GM23338 (cell line): ENCODE data around the gene UBE2H. TPM values are rescaled to one million over a fixed set of nuclear protein-coding genes. Genes with fewer than 3 reads are reported as not detected.
A peak's percentile ranks its signal among the peaks of the same experiment; 100 is the strongest.

ENCODE experiments used
- ATAC-seq: fragments of 200-7000 bp; cut with Tn5 transposase; 3 replicates; pipeline ENCODE4 v1.9.1; 2020
- DNase-seq: peaks from one replicate; pipeline ENCODE4 v3.0.0-alpha.2; 2015; ENCODE audit warnings: low spot score
- H2AFZ ChIP-seq: fragments of 200-600 bp; sonication (generic); 2 replicates; pipeline ENCODE4 v1.8.0; 2016; ENCODE audit warnings: antibody characterized with exemption, mild to moderate bottlenecking, moderate library complexity
- H3F3A ChIP-seq: fragments of 200-600 bp; sonication (generic); replicated peaks from 2 replicates; pipeline ENCODE4 v1.8.0; 2017; ENCODE audit warnings: antibody characterized with exemption, mixed run types, low read depth
- H3K27ac ChIP-seq: fragments of 200-600 bp; sonication (generic); 2 replicates; pipeline ENCODE4 v1.6.1; 2016; ENCODE audit warnings: low read depth
- H3K27me3 ChIP-seq: fragments of 200-600 bp; sonication (generic); 2 replicates; pipeline ENCODE4 v1.8.0; 2016; ENCODE audit warnings: mild to moderate bottlenecking, mixed run types, moderate library complexity; ENCODE audit not compliant: insufficient read depth
- H3K36me3 ChIP-seq: fragments of 200-600 bp; sonication (generic); 2 replicates; pipeline ENCODE4 v1.8.0; 2016; ENCODE audit warnings: mild to moderate bottlenecking; ENCODE audit not compliant: insufficient read depth
- H3K4me1 ChIP-seq: fragments of 200-600 bp; sonication (generic); 2 replicates; pipeline ENCODE4 v1.8.0; 2016; ENCODE audit warnings: mild to moderate bottlenecking, moderate library complexity; ENCODE audit not compliant: insufficient read depth
- H3K4me2 ChIP-seq: fragments of 200-600 bp; sonication (generic); 2 replicates; pipeline ENCODE4 v1.7.1; 2017; ENCODE audit warnings: mixed run types
- H3K4me3 ChIP-seq: fragments of 200-600 bp; sonication (generic); 2 replicates; pipeline ENCODE4 v1.6.1; 2016; ENCODE audit warnings: mixed run types
- H3K79me2 ChIP-seq: fragments of 200-600 bp; sonication (generic); replicated peaks from 2 replicates; pipeline ENCODE4 v1.8.0; 2017; ENCODE audit warnings: mild to moderate bottlenecking; ENCODE audit not compliant: insufficient read depth
- H3K9me2 ChIP-seq: fragments of 200-600 bp; sonication (generic); 2 replicates; pipeline ENCODE4 v1.8.0; 2017; ENCODE audit not compliant: insufficient read depth
- H4K20me1 ChIP-seq: fragments of 200-600 bp; sonication (generic); replicated peaks from 2 replicates; pipeline ENCODE4 v1.8.0; 2017; ENCODE audit warnings: mild to moderate bottlenecking; ENCODE audit not compliant: insufficient read depth
- H3K27ac Mint-ChIP-seq: 2 replicates; pipeline ENCODE4 v1.8.0; 2020; ENCODE audit warnings: inconsistent platforms, mild to moderate bottlenecking, moderate library complexity, mixed read lengths
- H3K27me3 Mint-ChIP-seq: 3 replicates; pipeline ENCODE4 v1.8.0; 2022; ENCODE audit warnings: low read depth, mild to moderate bottlenecking, moderate library complexity, mixed read lengths, inconsistent platforms; ENCODE audit not compliant: insufficient read depth, poor library complexity
- H3K36me3 Mint-ChIP-seq: 3 replicates; pipeline ENCODE4 v1.8.0; 2021; ENCODE audit warnings: low read depth, mild to moderate bottlenecking, inconsistent platforms, moderate library complexity, mixed read lengths
- H3K4me1 Mint-ChIP-seq: 3 replicates; pipeline ENCODE4 v1.8.0; 2020; ENCODE audit warnings: mild to moderate bottlenecking, inconsistent platforms, mixed read lengths
- H3K4me3 Mint-ChIP-seq: 3 replicates; pipeline ENCODE4 v1.8.0; 2021; ENCODE audit warnings: moderate library complexity, mild to moderate bottlenecking, inconsistent platforms, mixed read lengths
- H3K9me3 Mint-ChIP-seq: 3 replicates; pipeline ENCODE4 v1.8.0; 2020; ENCODE audit warnings: moderate library complexity, mild to moderate bottlenecking, inconsistent platforms, mixed read lengths
- CREB1 ChIP-seq: fragments of 250-450 bp; sonication (Bioruptor Pico); IDR thresholded peaks from 2 replicates; pipeline ENCODE4 v1.5.0; 2020; ENCODE audit warnings: low read depth, mild to moderate bottlenecking, moderate library complexity
- CTCF ChIP-seq, 2 experiments: fragments of 200-600 bp in 1 of 2; sonication (generic) in 1 of 2; conservative IDR thresholded peaks; 2 replicates each; pipeline versions ENCODE4 v1.5.1 to v1.6.1; 2016 to 2017; ENCODE audit warnings: antibody characterized with exemption in 2 of 2, low read depth in 2 of 2, mild to moderate bottlenecking in 2 of 2, moderate library complexity in 1 of 2
- ETS1 ChIP-seq: IDR thresholded peaks from 2 replicates; pipeline ENCODE4 v1.6.1; 2016; ENCODE audit warnings: antibody characterized with exemption
- EZH2 ChIP-seq: fragments of 200-600 bp; sonication (generic); IDR thresholded peaks from one replicate; pipeline ENCODE4 v1.8.0; 2017; ENCODE audit warnings: antibody characterized with exemption, mild to moderate bottlenecking, low read depth; ENCODE audit not compliant: unreplicated experiment
- EZH2phosphoT487 ChIP-seq: fragments of 200-600 bp; sonication (generic); IDR thresholded peaks from one replicate; pipeline ENCODE4 v1.8.1; 2018; ENCODE audit warnings: antibody characterized with exemption; ENCODE audit not compliant: unreplicated experiment
- JUNB ChIP-seq: IDR thresholded peaks from one replicate; pipeline ENCODE4 v1.6.1; 2016; ENCODE audit warnings: antibody characterized with exemption; ENCODE audit not compliant: unreplicated experiment
- NANOG ChIP-seq: IDR thresholded peaks from 2 replicates; pipeline ENCODE4 v1.6.1; 2016; ENCODE audit warnings: antibody characterized with exemption, borderline replicate concordance
- POLR2AphosphoS5 ChIP-seq: IDR thresholded peaks from 2 replicates; pipeline ENCODE4 v1.6.1; 2016; ENCODE audit warnings: antibody characterized with exemption, low read depth
- STAT1 ChIP-seq: IDR thresholded peaks from one replicate; pipeline ENCODE4 v1.6.1; 2016; ENCODE audit warnings: antibody characterized with exemption; ENCODE audit not compliant: unreplicated experiment
- ZNF114 ChIP-seq: fragments of 250-450 bp; sonication (Bioruptor Pico); IDR thresholded peaks from 2 replicates; pipeline ENCODE4 v1.5.0; 2020; ENCODE audit warnings: mild to moderate bottlenecking, moderate library complexity
- ZNF331 ChIP-seq: fragments of 250-450 bp; sonication (Bioruptor Pico); IDR thresholded peaks from 2 replicates; pipeline ENCODE4 v1.5.0; 2020; ENCODE audit warnings: low read depth, mild to moderate bottlenecking, moderate library complexity
- ZNF462 ChIP-seq: fragments of 250-450 bp; sonication (Bioruptor Pico); IDR thresholded peaks from 2 replicates; pipeline ENCODE4 v1.5.0; 2020; ENCODE audit warnings: mild to moderate bottlenecking, moderate library complexity
- polyA plus RNA-seq: library from polyadenylated mRNA; unstranded; fragments of >200 nt; fragmentation: Nextera tagmentation; extraction: Ambion mirVana; gene quantifications from 2 replicates; pipeline ENCODE4 v1.2.1, GENCODE V29; 2016
- total RNA-seq: library from RNA; depleted of rRNA; stranded (reverse); fragments of >200 nt; shearing (Covaris generic); gene quantifications from 2 replicates; pipeline ENCODE4 v1.2.3, GENCODE V29; 2014
- TF ChIP-seq, protein P1 (sequence below): IDR thresholded peaks from one replicate; pipeline ENCODE4 v1.6.1; 2018; ENCODE audit warnings: antibody characterized with exemption; ENCODE audit not compliant: unreplicated experiment

Gene UBE2H
- total and polyA plus RNA-seq, 2 experiments from 2014 or later = 40.8 to 86.5 TPM

DNA sequence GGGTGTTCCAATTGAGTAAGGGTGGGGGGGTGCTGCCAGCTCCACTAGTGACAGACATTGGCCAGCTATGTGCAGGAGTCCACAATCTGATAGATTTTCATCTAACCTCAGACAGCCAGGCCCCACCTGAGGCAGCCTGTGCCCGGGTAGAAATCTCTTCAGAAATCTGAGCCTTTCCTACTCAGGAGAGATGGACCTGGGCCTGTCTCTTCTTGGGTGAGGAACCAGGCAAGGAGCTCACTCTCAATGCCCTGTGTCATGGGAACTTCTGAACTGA lies 86.9 kb downstream of the UBE2H start:
- no peaks in the 10 kb centered on the region for H3F3A ChIP-seq
- TF ChIP-seq ZNF114 (CRISPR knock-in tag) (no peak), ETS1 (no peak), CREB1 (CRISPR knock-in tag) (no peak), JUNB (no peak), EZH2phosphoT487 (no peak), NANOG (no peak), ZNF462 (no peak), EZH2 (no peak), ZNF331 (CRISPR knock-in tag) (no peak), POLR2AphosphoS5 (no peak), STAT1 (no peak), CTCF (conservative IDR thresholded peaks at IDR 0.05; ENCODE audit: low read depth in 2 of 2) (no peak)
- TF ChIP-seq, protein P1, sequence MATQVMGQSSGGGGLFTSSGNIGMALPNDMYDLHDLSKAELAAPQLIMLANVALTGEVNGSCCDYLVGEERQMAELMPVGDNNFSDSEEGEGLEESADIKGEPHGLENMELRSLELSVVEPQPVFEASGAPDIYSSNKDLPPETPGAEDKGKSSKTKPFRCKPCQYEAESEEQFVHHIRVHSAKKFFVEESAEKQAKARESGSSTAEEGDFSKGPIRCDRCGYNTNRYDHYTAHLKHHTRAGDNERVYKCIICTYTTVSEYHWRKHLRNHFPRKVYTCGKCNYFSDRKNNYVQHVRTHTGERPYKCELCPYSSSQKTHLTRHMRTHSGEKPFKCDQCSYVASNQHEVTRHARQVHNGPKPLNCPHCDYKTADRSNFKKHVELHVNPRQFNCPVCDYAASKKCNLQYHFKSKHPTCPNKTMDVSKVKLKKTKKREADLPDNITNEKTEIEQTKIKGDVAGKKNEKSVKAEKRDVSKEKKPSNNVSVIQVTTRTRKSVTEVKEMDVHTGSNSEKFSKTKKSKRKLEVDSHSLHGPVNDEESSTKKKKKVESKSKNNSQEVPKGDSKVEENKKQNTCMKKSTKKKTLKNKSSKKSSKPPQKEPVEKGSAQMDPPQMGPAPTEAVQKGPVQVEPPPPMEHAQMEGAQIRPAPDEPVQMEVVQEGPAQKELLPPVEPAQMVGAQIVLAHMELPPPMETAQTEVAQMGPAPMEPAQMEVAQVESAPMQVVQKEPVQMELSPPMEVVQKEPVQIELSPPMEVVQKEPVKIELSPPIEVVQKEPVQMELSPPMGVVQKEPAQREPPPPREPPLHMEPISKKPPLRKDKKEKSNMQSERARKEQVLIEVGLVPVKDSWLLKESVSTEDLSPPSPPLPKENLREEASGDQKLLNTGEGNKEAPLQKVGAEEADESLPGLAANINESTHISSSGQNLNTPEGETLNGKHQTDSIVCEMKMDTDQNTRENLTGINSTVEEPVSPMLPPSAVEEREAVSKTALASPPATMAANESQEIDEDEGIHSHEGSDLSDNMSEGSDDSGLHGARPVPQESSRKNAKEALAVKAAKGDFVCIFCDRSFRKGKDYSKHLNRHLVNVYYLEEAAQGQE = no peak
- H3K79me2 ChIP-seq = peaks cover 70% of the 10 kb centered on the region
- H3K27ac ChIP-seq = peak overlapping the region; percentile 28
- no peak overlapping the region for H3K4me3 ChIP-seq
- H3K4me2 ChIP-seq = no peak overlapping the region
- no peaks in the 10 kb centered on the region for H3K9me2 ChIP-seq
- H3K27ac Mint-ChIP-seq = peak overlapping the region; percentile 47
- H2AFZ ChIP-seq = no peak overlapping the region
- no peak overlapping the region for H3K4me3 Mint-ChIP-seq
- peaks cover 2% of the 10 kb centered on the region for H3K27me3 Mint-ChIP-seq
- H3K36me3 Mint-ChIP-seq = peaks cover 8% of the 10 kb centered on the region; the same call in 2 of the 3 replicates
- peaks cover 13% of the 10 kb centered on the region; the same call in 1 of the 2 replicates for H4K20me1 ChIP-seq
- ATAC-seq = no peak
- H3K27me3 ChIP-seq = no peaks in the 10 kb centered on the region
- DNase-seq = no peak
- H3K4me1 Mint-ChIP-seq = peaks cover 42% of the 10 kb centered on the region
- peaks cover 18% of the 10 kb centered on the region for H3K4me1 ChIP-seq
- H3K9me3 Mint-ChIP-seq = no peaks in the 10 kb centered on the region; the same call in 2 of the 3 replicates
- 0 out of 2 replicates have a peak, but pooled peaks cover 3% of the 10 kb centered on the region for H3K36me3 ChIP-seq
